HG03520 (cell line): ENCODE results near the gene MARS1.
"Not testable (repeated sequence)": the region's sequence is repeated elsewhere in the genome, so short reads cannot be mapped to it uniquely, and the experiment has no call there.

ENCODE experiments used
- ATAC-seq: cut with Tn5 transposase; IDR thresholded peaks from one replicate; pipeline ENCODE4 v1.9.1; 2021; ENCODE audit warnings: mild to moderate bottlenecking, moderate library complexity; ENCODE audit not compliant: unreplicated experiment

MARS1 gene

DNA sequence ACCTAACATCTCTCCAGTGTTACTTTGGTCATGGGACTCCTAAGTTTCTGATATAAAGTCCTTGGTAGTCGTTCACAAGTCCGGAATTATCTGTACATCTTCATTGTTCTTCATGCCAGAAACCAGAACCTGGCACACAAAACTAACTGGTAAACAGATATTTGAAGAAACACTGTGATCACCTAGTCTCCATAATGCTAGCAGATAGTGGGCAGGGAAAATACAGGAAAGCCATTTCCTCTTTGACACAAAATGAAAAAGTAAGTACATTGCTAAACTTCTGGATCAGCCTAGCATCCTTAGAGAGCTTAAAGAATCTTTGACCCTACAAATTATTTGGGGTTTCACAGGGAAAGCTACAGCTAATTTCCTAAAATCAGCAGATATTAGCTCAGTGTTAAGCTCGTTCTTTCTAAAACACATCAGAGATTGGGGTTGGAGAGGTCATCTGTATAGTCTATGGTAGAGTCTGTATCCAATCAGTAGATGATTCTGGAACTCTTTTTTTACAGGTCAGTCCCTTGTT lies 27.6 kb downstream of the MARS1 start:
- ATAC-seq: no peak

DNA sequence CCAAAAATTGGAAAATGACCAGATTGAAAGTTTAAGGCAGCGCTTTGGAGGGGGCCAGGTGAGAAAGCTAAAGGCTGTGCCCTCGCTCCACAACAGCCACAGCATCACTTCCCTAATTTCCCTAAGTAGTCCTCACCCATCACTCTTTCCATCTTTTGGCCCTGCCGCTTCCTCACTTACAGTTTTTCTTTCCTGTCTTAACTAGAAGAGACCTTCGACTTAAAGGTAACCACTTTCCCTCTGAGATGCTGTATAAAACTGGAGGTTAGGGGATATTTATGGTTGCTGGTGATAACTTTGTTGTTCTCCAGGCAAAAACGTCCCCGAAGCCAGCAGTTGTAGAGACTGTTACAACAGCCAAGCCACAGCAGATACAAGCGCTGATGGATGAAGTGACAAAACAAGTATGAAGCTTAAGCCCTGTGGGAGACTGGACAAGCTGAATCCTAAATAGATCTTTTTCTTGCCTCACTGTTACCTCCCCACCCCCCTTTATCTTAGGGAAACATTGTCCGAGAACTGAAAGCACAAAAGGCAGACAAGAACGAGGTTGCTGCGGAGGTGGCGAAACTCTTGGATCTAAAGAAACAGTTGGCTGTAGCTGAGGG lies 28.2 kb downstream of the MARS1 start:
- ATAC-seq: no peak

DNA sequence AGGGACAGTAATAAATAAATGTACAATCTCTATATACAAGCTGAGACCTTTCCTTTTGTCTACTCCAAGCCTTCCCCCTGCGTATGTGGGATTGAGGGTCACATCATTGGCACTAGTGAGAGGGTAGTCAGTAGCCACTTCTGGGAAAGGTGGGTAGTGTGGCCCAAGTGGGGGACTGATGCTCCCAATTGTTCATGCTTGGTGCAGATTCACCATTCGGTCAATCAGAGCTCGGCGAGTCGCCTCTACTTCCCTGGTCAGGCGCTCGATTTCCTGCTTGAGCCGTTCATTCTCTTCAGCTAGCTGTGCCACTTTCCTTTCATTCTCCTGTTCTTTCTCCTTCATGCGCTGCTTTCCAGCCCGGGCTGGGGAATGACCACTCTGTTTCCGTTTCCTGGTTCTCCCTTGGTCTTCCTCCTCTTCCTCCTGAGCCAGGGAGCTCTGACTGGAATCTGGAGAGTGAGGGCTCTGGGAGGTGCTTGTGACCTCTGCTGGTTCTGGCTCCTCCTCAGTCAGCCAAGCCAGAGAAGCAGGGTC lies 28.8 kb downstream of the MARS1 start:
- ATAC-seq: no peak

DNA sequence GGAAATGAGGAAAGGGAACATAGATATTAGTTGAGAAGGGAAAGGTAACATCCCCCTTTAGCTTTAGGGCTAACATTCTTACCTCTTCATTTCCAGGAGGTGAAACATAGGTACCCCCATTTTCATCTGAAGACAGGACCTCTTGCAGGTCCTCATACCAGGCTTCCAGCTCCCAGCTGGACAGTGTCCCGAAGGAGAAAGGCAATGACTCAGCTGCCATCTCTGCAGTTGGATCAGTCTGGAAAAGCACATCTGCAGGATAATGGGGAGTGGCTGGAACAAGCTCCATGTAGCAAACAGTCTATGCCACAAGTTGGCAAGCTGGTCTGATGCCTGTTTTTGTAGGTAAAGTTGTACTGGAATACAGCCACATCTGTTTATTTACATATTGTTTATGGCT lies 29.3 kb downstream of the MARS1 start:
- no peak for ATAC-seq

DNA sequence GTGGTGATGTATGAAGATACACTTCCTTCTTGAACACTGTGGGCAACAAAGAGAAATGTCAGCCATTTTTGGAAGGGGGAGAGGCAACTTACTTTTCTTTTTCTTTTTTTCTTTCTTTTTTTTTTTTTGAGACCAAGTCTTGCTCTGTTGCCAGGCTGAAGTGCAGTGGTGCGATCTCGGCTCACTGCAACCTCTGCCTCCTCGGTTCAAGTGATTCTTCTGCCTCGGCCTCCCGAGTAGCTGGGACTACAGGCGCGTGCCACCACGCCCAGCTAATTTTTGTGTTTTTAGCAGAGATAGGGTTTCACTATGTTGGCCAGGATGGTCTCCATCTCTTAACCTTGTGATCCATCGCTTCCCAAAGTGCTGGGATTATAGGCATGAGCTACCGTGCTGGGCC lies 29.9 kb downstream of the MARS1 start:
- ATAC-seq: not testable (repeated sequence)

DNA sequence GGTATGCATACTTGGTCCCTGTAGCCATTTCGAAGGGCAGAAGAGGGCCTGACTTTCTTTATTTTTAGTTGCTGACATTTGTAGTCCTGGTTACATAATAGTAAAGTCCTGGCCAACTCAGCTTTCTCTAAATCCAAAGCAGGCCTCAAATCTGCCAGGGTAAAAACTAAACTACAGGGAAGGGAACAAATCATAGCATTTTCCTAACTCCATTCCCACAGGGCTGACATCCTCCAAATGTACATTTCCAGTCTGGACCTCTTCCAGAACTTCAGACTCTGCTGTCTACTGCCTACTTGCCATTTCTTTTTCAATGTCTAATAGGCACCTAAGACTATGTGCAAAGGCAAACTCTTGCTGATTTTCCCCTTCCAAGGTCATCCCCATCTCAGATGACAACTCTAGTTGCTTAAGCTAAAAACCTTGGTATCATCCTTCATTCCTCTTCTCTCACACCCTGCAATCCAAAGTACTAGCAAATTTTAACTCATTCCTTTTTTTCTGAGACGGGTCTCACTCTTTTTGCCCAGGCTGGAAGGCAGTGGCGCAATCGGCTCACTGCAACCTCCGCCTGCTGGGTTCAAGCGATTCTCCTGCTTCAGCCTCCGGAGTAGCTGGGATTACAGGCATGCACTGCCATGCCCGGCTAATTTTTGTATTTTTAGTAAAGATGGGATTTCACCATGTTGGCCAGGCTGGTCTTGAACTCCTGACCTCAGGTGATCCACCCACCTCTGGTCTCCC lies 30.5 kb downstream of the MARS1 start:
- ATAC-seq: no peak

DNA sequence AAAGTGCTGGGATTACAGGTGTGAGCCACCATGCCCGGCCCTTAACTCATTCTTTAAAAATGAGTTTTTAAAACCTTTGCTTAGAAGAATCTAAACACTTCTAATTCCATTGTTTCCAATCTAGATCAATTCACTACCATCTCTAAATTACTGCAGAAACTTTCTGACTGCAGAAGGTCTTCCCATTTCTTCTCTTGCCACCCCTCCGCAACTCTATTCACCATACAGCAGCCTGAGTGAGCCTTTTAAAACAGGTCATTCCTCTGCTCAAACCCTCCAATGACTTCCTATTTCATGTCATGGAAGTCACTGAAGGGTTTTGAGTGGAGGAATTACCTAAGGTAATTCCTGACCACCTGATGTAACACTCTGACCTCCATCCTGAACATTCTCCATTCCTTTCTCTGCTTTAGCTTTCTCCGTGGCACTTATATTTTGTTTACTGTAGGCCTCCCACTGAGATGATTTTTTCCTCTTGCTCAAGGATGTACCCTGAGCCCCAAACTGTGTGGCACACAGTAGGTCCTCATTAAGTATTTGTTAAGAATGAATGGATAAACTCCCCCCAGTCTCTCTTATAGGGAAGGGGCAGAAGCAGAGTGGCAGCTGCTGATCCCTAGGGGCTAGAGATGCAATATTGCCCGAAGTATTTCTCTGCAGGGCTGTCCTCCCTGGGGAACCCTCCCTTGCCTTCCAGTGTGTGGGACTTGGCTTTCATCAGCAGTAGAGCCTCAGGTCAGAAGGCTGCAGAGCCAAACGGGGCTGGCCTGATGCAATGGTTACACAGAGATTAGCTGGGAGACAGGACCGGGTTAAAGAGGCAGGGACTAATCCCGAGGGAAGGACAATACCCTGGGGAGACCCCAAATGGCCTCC lies 31.3 kb downstream of the MARS1 start:
- ATAC-seq: no peak

DNA sequence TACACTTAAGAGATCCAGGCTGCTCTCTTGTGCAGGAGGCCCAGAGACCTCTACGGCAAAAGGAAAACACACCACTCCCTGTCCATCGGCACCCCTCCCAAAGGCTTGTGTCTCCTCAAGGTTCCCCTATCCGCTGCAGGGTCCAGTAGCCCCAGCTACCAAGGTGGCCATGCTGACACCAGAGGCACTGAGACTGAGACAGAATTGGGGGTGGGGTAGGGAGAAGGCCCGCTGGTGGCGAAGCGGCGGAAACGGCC lies 31.9 kb downstream of the MARS1 start:
- no peak for ATAC-seq

DNA sequence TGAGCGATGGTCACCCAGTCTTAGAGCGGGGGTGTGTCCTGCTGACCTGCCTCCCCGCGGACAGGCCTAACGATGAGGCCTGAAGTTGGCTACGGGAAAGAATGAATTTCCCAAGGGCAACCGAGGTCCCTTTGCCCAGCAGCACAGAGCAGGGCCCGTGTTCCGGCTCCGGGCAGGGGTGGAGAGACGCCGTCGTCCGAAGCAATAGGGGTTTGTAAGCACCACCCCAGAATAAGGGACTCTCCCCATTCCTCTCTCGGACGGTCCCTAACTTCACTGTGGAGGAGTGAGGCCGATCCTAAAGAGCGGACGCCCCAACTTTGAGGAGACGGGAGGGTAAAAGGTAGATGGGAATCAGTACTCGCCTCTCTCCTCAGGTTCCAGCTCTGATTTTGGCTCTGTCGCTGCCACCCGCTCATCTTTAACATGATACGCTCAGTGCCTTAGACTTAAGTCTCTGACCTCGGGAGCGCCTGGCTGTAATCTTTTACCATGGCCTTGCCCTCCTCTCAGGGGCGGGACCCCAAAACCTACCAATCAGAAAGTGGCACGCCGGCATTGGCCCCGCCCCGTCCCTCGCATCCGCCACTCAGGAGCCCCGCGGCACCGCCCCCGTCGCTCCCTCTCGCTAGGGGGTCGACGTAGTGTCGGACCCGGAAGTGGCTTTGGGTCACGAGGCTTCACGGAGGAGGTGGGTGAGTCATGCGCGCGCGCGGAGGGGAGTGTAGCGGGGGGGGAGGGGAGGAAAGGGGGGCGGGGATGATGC lies 32.4 kb downstream of the MARS1 start, which contains the start of gene DDIT3:
Gene DDIT3 (minus strand): TSS at position 462 of the 766 bp plus-strand sequence. CDS start 3,108 bp downstream, outside the sequence.
- ATAC-seq: peak; percentile 57

DNA sequence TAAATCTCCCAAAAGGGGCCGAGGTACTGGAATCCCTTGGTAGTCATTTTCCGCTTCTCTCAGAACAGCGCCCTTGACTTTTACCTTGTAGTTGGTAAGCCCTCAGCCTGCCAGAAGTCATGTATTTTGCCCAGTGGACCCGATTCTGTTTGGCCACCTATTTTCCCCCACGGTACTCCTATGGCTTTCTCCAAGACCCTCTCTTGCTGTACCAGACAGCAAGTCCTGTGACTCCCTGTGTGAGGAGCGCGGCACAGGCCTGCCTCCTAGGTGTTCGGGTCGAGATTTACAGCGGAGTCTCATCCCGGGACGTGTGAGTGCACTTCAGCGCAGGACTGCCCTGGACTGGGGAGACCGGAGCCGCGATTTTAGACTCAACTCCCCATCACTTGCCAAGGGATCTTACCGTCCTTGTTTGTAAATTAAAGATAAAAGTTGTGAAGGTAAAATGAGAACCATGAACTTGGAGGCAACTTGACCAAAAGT lies 33.7 kb downstream of the MARS1 start:
- ATAC-seq: no peak

DNA sequence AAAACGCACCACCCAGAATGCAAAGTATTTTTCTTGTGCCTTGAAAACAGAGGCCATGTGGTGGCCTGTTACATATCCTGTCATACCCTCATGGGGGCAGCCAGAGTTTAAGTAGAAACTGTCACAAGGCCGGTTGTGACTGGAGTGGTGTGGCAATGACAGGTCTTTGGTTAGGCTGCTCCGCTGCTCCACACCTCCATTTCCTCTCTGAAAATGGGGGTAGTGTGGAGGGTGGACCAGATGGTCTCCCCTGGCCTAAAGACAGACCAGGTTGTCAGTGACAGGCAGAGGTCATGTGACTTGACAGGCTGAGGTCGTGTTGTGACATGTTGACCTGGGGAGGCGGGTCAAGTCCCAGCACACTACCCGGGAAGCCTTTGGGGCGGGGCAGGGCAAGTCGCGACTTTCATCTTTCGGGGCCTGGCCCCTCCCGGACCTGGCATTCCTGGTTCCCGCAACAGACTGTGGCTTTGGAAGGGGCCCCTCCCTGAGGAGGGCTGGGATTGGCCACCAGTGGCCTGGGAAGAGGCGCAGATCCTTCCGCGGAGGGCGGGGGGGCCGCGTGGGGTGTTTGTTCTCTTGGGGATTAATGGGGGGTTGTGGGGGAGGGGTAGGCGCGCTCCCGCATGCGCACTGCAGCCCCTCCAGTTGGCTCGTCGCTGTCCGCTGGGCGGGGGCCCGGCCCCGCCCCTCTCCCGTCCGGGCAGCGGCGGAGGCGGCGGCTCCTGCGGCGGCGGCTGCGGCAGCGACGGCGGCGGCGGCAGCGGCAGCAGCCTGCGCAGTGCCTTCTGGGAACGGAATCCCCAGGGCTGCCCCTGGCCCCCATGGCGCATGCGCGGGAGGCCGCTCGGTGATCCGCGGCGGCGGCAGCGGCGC lies 34.4 kb downstream of the MARS1 start, which contains the start of gene MBD6:
Gene MBD6 (plus strand): TSS at position 814 of the 876 bp plus-strand sequence. CDS start 1,480 bp downstream, outside the sequence.
- ATAC-seq: peak; percentile 35

DNA sequence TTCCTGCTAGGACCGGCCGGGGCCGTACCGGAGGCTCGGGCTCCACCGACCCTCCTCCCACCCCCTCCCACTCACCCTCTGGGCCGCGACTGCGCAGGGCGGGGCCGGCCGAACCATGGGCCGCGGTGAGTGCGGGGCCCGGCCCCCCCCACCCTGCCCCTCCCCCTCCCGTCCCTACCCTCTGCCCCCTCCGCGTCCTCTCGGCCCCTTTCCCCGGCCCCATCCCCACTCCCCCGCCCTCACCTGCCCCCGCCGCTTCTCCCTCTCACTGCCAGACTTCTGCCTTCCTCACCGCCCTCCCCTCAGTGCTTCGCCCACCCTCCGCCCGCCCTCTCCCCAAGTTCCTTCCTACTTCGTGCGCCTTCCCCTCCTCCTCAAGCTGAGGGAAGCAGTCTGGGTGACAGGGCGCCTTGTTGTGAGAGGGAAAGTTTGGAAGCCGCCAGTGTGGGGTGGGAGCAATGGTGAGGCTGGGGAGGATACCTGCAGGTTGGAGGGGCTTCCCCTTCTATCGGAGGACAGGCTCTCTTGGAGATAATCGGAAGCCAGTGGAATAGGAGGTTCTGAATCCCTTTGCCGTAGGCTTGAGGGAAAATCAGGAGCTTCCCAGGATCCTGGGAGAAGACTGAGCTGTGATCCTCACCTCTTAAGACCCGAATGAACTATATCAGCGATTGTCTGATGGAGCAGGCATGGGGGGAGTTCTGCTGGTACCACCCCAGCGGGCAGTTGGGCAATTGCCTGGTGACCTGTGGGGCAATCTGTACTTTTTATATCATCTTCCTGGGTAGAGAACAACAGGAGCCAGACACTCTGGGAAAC lies 35.2 kb downstream of the MARS1 start:
- ATAC-seq: no peak

DNA sequence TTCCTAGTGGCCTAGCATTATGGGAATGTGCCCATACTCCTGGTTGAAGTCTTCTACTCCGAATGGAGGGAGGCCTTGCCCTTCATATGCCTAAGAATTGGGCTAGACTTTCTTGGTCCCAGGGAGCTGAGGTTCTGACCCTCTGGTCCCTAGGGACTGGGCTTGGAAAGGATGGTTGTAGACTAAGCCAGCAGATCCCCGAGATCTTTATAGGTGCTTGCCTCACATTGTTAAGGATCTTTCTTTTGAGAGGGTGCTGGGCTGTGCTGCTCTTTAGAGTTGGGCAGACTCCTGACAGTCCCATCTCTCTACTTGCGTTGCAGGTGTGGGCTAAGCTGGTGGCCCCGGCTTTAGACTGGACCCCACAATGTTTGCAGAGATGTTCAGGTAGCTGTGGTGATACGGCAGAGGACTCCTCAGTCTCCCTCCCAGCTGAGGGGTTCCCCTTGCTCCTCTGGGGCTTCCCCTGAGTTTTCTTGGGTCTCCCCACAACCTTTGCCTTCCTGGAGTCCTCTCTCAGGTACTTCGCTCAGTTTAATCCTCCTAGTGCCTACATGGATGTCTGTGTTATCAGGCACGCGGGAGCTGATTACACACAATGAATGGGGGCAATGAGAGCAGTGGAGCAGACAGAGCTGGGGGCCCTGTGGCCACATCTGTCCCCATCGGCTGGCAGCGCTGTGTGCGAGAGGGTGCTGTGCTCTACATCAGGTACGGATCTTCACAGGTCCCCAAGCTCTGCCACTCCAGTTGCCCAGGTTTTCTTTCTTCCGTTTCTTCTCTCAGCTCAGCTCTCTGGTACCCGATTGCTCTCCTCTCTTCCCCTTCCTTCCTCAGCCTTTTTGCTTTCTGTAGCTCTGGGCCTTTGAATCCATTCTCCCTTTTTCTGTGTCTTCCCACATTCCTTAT lies 36.1 kb downstream of the MARS1 start:
- no peak for ATAC-seq

DNA sequence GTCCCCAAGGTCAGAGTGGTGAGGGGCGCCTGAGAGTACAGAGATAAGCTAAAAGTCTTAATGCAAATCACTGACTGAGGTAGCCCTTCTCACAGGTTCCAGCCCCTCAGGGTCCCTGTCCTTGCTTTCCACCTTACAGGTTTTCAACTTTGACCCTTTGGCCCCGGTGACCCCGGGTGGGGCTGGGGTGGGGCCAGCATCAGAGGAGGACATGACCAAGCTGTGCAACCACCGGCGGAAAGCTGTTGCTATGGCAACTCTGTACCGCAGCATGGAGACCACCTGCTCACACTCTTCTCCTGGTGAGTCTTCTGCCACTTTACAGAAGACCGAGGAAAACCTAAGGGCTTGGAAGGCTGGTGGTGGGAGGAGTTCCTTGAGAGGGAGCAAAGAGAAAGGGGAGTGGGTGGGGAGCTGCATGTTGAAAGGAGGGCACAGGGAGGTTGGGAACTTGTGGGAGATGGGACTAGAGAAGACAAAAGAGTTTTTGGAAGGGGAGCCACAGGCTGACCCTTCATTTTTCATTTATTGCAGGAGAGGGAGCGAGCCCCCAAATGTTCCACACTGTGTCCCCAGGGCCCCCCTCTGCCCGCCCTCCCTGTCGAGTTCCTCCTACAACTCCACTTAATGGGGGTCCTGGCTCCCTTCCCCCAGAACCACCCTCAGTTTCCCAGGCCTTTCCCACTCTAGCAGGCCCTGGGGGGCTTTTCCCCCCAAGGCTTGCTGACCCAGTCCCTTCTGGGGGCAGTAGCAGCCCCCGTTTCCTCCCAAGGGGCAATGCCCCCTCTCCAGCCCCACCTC lies 37.1 kb downstream of the MARS1 start:
- ATAC-seq: no peak

DNA sequence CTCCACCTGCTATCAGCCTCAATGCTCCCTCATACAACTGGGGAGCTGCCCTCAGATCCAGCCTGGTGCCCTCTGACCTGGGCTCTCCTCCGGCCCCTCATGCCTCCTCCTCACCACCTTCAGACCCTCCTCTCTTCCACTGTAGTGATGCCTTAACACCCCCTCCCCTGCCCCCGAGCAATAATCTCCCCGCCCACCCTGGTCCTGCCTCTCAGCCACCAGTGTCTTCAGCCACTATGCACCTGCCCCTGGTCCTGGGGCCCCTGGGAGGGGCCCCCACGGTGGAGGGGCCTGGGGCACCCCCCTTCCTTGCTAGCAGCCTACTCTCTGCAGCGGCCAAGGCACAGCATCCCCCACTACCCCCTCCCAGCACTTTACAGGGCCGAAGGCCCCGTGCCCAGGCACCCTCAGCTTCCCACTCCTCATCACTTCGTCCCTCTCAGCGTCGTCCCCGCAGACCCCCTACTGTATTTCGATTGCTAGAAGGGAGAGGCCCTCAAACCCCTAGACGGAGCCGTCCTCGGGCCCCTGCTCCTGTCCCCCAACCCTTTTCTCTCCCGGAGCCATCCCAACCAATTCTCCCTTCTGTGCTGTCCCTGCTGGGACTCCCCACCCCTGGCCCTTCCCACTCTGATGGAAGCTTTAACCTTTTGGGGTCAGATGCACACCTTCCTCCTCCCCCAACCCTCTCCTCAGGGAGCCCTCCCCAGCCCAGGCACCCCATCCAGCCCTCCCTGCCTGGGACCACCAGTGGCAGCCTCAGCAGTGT lies 37.9 kb downstream of the MARS1 start:
- no peak for ATAC-seq
